Adrenal gland (tissue), 12 donors: ENCODE results near the gene PLXNC1. TPM values are rescaled to one million over a fixed set of nuclear protein-coding genes. Genes with fewer than 3 reads are reported as not detected.

Source experiments
- DNase-seq, 7 donors: peaks; one replicate each; pipeline ENCODE4 v3.0.0-alpha.2; 2019 to 2020
- H3K27ac ChIP-seq, 5 donors: fragments of 200-600 bp; sonication (generic) in 4 of 5; 1 replicate in 3 of 5; 2 replicates in 2 of 5; pipeline versions ENCODE4 v1.5.1 to v1.8.0; 2016 to 2020; ENCODE audit warnings: mild to moderate bottlenecking in 1 of 5
- H3K27me3 ChIP-seq: fragments of 200-600 bp; 2 replicates; pipeline ENCODE4 v1.8.0; 2021
- H3K36me3 ChIP-seq, 2 donors: fragments of 200-600 bp; replicated peaks in 1 of 2; 1 replicate in 1 of 2; 2 replicates in 1 of 2; pipeline versions ENCODE4 v1.5.1 to v1.8.0; 2018 to 2022
- H3K4me1 ChIP-seq, 2 donors: fragments of 200-600 bp; replicated peaks in 1 of 2; 1 replicate in 1 of 2; 2 replicates in 1 of 2; pipeline versions ENCODE4 v1.5.1 to v1.8.0; 2018 to 2021
- H3K4me3 ChIP-seq, 4 donors: fragments of 200-600 bp; sonication (generic) in 3 of 4; one replicate each; pipeline ENCODE4 v1.5.1; 2016 to 2018
- H3K9me3 ChIP-seq, 3 donors: fragments of 200-600 bp; sonication (generic) in 1 of 3; replicated peaks in 1 of 3; 1 replicate in 2 of 3; 2 replicates in 1 of 3; pipeline versions ENCODE4 v1.5.1 to v1.8.0; 2016 to 2021
- POLR2A ChIP-seq, 2 donors: fragments of 450-650 bp; IDR thresholded peaks; one replicate each; pipeline ENCODE4 v1.6.1; 2017; ENCODE audit warnings: antibody characterized with exemption in 2 of 2, mild to moderate bottlenecking in 2 of 2, moderate library complexity in 1 of 2
- WGBS, 4 donors: extraction: QIAGEN DNeasy Blood & Tissue Kit in 2 of 4; methylation state at CpG; one replicate each; pipeline versions ENCODE4 v1.1.5 to v1.1.7; 2013 to 2017; 5-methylcytosine and 5-hydroxymethylcytosine counted together
- intact Hi-C, 2 donors: fragments of 100-400 bp; cut with DNase I; formaldehyde crosslinking; loops; one replicate each; pipeline versions ENCODE4 v1.14.1 to v1.15.0; 2022 to 2023
- polyA plus RNA-seq, 3 donors: library from polyadenylated mRNA; stranded (reverse); fragments of 200-250 nt in 2 of 3; fragments of 350-450 nt in 1 of 3; fragmentation: Illumina TruSeq in 1 of 3; extraction: RNeasy Lipid Tissue Mini Kit (QIAGEN cat#74804) in 1 of 3; gene quantifications; one replicate each; pipeline ENCODE4 v1.2.3, GENCODE V29; 2013 to 2014
- total RNA-seq, 9 donors: library from RNA; depleted of rRNA in 4 of 9; stranded (reverse); fragments of >200 nt in 4 of 9; fragments of 120-200 nt in 1 of 9; fragmentation: NEBNext Ultra II Directional in 1 of 9; extraction: Animal tissue kit (Norgen Biotek cat#: 25700) in 1 of 9; gene quantifications; one replicate each; pipeline versions ENCODE4 v1.1.0 to v1.2.4, GENCODE V29; 2013 to 2023
- TF ChIP-seq, protein P1 (sequence below), 6 experiments: fragments of 450-650 bp in 4 of 6; fragments of 200-600 bp in 2 of 6; sonication (generic) in 1 of 6; IDR thresholded peaks; 1 replicate in 5 of 6; 2 replicates in 1 of 6; pipeline versions ENCODE4 v1.5.1 to v1.8.0; 2016 to 2021; ENCODE audit warnings: antibody characterized with exemption in 6 of 6, mild to moderate bottlenecking in 2 of 6, moderate library complexity in 1 of 6
- donor health status: healthy with polysubstance abuse.
- donor health status: Bipolar disorder and iron deficiency.
- donor health status: DM: yes; HTN: yes; CAD: no.
- donor health status: DM: no; HTN: no; CAD: no.
- donor health status: DM: no; HTN: no; CAD: no.
- donor health status: DM: yes; HTN: yes; CAD: no.

Gene PLXNC1
- total and polyA plus RNA-seq, 12 donors, result 2.5 to 23.4 (median 12.3) TPM

DNA sequence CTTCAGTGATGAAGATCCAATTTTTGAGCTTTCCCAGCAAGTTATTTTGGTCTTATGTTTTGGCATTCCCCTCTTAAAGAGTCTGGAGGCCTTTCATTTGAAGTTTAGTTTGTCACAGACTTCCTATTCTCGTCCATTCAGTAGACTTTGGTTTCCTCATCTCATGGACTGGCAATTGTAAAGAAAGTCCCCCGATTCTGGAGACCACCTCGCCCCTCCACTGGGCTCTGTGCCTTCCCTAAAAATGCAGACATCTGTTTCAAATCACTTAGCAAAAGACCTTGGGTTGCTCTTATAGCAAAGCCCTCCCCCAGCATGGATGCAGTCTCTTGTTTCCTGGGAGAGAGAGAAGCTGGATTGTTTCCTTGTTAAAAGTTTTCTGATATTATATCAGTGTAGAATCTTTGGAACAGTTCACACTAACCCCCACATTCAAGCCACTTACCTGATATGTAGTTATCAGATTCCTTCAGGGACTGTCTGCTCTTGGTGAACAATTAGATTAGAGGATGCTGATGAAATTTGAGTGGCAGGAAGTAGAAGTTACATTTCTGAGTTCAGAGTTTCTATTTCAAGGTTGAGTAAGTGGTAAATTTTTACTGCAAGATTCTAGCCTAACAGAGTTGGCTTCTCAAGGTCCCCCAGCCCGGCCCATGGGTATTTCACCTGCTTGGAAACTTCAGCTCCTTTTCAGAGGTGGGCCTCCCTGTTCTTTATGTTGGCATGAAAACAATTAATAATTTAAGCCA, 56.3 kb downstream of the PLXNC1 start:
- peaks cover 16 to 21% of the 10 kb centered on the region in 2 donors for H3K4me1 ChIP-seq
- 52 to 58% (median 55%) methylated on average over 4 of the region's 4 CpGs for WGBS, 4 donors

DNA sequence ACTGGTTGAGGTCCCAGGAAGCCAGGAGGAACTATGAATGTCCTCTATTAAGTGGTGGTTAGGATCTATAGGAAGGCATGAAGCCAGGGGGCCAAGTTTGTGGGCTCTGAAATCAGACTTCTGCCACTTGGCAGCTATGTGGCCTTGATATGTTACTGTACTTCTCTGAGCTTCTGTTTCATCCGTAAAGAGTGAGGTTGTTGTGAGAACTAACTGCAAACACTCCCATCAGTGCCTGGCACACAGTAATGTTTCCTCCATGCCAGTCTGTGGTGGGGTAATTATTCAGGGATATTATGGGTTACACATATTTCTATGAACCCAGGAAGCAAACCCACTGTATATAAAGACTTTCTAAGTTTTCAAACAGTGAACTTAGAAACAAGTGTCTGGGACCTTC, 57.4 kb downstream of the PLXNC1 start:
- intact Hi-C loops, result no loop called here
- Histone ChIP-seq H3K4me1 (peaks cover 16 to 21% of the 10 kb centered on the region in 2 donors), H3K27ac (no peak overlapping the region), H3K36me3 (no peaks in the 10 kb centered on the region), H3K9me3 (no peaks in the 10 kb centered on the region), H3K27me3 (no peaks in the 10 kb centered on the region), H3K4me3 (no peak overlapping the region)
- DNase-seq, result no peak
- WGBS, 4 donors, result 65 to 82% (median 68%) methylated on average over 1 of the region's 1 CpG
- no peak for TF ChIP-seq POLR2A (IDR thresholded peaks at IDR 0.05)
- TF ChIP-seq, protein P1, sequence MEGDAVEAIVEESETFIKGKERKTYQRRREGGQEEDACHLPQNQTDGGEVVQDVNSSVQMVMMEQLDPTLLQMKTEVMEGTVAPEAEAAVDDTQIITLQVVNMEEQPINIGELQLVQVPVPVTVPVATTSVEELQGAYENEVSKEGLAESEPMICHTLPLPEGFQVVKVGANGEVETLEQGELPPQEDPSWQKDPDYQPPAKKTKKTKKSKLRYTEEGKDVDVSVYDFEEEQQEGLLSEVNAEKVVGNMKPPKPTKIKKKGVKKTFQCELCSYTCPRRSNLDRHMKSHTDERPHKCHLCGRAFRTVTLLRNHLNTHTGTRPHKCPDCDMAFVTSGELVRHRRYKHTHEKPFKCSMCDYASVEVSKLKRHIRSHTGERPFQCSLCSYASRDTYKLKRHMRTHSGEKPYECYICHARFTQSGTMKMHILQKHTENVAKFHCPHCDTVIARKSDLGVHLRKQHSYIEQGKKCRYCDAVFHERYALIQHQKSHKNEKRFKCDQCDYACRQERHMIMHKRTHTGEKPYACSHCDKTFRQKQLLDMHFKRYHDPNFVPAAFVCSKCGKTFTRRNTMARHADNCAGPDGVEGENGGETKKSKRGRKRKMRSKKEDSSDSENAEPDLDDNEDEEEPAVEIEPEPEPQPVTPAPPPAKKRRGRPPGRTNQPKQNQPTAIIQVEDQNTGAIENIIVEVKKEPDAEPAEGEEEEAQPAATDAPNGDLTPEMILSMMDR (IDR thresholded peaks at IDR 0.05), result no peak

More for the DNA sequence above, 56.3 kb downstream of the PLXNC1 start:
- DNase-seq, result no peak
- Histone ChIP-seq H3K27ac (no peak overlapping the region), H3K27me3 (no peaks in the 10 kb centered on the region), H3K4me3 (no peak overlapping the region), H3K9me3 (no peaks in the 10 kb centered on the region), H3K36me3 (no peaks in the 10 kb centered on the region)
- intact Hi-C loops, result no loop called here
- TF ChIP-seq, protein P1 (IDR thresholded peaks at IDR 0.05), result no peak

DNA sequence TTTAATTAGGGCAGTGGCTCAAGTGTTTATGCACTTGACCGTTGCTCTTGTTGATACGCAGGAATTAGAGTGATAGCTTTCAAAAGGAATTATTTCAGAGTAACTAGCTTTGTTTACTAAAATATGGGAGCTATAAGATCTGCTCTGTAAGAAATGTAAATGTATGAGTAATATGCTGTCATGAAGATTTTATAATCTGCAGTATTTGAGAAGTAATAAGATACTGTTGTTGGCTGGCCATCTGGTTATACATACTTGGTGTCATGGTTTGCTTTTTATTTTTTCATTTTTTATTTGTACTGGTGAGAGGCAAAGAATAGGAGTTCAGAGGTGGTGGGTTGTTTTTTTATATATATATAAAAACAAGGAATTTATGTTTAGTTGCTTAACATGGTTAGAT, 58.5 kb downstream of the PLXNC1 start:
- H3K9me3 ChIP-seq, result no peaks in the 10 kb centered on the region
- H3K27me3 ChIP-seq, result no peaks in the 10 kb centered on the region
- no peak overlapping the region for H3K27ac ChIP-seq
- DNase-seq, result no peak
- no peak for TF ChIP-seq POLR2A (IDR thresholded peaks at IDR 0.05)
- TF ChIP-seq, protein P1 (IDR thresholded peaks at IDR 0.05), result no peak
- peaks cover 16 to 21% of the 10 kb centered on the region in 2 donors for H3K4me1 ChIP-seq
- H3K36me3 ChIP-seq, result no peaks in the 10 kb centered on the region
- intact Hi-C loops, result no loop called here
- WGBS, 4 donors, result 87 to 98% (median 95%) methylated on average over 2 of the region's 2 CpGs
- no peak overlapping the region for H3K4me3 ChIP-seq

DNA sequence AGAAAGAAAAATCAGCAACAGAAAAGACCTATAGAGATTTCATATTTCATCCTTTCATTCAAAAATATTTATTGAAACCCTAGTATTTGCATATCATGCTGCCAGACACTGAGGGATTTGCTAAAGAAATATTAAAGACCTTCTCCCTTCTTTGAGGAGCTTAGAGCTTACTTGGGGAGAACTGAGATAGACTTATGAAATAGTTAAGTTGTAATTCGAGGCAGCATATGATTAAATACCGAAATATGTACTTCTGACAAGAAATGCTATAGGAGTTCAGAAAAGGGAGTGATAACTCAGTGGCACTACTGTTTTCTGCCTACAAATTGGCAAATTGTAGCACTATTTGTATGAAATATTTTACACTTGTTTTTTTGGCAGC, 59.1 kb downstream of the PLXNC1 start:
- intact Hi-C loops, result no loop called here
- peaks cover 16 to 21% of the 10 kb centered on the region in 2 donors for H3K4me1 ChIP-seq
- whole genome bisulfite sequencing, 4 donors, result 12 to 19% (median 12%) methylated on average over 2 of the region's 2 CpGs
- H3K9me3 ChIP-seq, result no peaks in the 10 kb centered on the region
- no peaks in the 10 kb centered on the region for H3K36me3 ChIP-seq
- H3K4me3 ChIP-seq, result peak overlapping the region in 1 of 4 donors; percentile 39
- TF ChIP-seq, protein P1 (IDR thresholded peaks at IDR 0.05), result no peak
- no peak for TF ChIP-seq POLR2A (IDR thresholded peaks at IDR 0.05)
- peak overlapping the region in 3 of 5 donors; percentile 52 to 69 (median 60) for H3K27ac ChIP-seq
- DNase-seq, result no peak
- no peaks in the 10 kb centered on the region for H3K27me3 ChIP-seq
